Stimulated activated CD4-positive, alpha-beta T cell treated with anti-CD3 and anti-CD28 coated beads, TNF-alpha, amount 100 ng/mL, for 1 hour (primary cell): ENCODE results near the gene RAB22A.
"Not testable (repeated sequence)": the region's sequence is repeated elsewhere in the genome, so short reads cannot be mapped to it uniquely, and the experiment has no call there.

ENCODE experiments used
- DNase-seq, 3 donors: peaks; one replicate each; pipeline ENCODE4 v3.0.0-alpha.2; 2020; ENCODE audit warnings: low read depth in 3 of 3, low spot score in 1 of 3

Gene RAB22A

GRCh38 chr20:58342104-58342945 is 32.8 kb downstream of the RAB22A start:
- no peak for DNase-seq

- DNase-seq, result no peak
These were observed 35.2 kb downstream of the RAB22A start for GRCh38 chr20:58344741-58345140.

GRCh38 chr20:58349570-58349969 is 40.1 kb downstream of the RAB22A start:
- DNase-seq, result no peak

DNA sequence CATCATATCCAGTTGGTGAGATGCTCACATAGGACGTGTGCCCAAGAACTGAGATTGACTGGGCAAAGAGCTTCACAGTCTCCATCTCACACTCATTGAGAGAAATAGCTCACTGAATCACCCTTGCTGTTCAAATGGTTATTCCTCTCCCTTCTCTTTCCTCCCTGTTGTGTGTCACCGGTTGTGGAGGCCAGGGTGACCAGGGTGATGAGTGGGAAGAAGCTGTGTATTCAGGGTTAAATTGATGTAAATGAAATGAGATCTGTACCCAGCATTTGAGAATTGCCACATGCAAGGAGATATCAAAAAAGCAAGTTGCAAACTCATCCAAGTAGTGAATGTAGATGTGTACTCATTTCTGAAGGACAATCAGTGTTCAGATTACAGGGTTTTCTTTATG is 43.0 kb downstream of the RAB22A start:
- DNase-seq, result no peak

DNA sequence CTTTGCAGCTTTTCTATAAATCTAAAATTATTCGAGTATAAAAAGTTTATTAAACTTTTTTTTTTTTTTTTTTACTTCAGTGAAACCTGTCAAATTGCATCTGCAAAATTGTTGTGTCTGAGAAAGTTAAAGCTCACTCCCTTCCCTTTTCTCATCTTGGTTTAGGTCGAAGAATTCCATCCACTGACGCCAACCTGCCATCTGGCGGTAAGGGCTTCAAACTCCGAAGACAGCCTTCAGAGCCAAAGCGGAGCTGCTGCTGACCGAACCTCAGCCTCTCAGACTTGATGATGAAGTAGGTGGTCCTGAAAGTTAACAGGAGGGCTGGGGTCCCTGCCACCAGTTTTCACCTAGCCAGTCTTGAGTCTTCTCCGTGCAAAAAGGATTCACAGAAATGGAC is 49.9 kb downstream of the RAB22A start:
- no peak for DNase-seq

- DNase-seq, result no peak
These were observed 51.4 kb downstream of the RAB22A start for GRCh38 chr20:58360936-58361335.

GRCh38 chr20:58361481-58362205 is 52.1 kb downstream of the RAB22A start:
- DNase-seq, result no peak

DNA sequence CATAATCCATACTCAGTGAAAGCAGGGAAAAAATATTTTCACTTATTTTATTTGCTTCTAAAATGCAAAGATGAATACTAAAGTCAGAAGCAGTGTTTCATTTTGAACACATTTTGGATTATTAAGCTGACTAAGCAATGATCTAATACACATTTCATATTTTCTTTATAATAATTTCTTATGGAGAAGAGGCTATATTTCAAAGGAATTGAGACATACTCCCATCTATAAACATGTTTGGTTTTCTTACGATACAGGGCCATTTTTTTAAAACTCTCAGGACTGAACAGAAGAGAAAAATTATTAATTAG is 52.6 kb downstream of the RAB22A start:
- DNase-seq, result no peak

GRCh38 chr20:58362970-58363369 is 53.5 kb downstream of the RAB22A start:
- DNase-seq, result no peak

DNA sequence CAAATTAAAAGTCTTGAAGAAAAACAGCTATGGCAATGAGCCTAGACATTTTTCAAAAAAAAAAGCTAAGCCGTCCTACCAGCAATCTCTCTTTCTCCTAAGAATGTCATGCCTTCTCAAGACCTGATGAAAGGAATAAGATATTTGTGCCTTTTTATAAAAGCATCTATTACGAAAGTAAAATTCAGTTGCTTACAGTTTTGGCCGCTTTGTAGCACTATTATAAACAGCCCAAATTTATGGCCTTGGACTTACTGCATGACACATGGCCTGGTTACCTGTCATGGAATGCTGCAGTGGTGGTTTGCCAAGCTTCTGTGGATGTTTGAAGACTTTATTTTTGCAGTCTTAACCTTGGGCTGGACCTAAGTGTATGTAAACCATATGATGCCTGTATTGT is 57.4 kb downstream of the RAB22A start:
- DNase-seq, result no peak

GRCh38 chr20:58372806-58373205 is 63.3 kb downstream of the RAB22A start:
- DNase-seq, result no peak

- DNase-seq, result not testable (repeated sequence)
These were observed 63.8 kb downstream of the RAB22A start for GRCh38 chr20:58373296-58373695.

- no peak for DNase-seq
These were observed 64.7 kb downstream of the RAB22A start for GRCh38 chr20:58374027-58374850.

DNA sequence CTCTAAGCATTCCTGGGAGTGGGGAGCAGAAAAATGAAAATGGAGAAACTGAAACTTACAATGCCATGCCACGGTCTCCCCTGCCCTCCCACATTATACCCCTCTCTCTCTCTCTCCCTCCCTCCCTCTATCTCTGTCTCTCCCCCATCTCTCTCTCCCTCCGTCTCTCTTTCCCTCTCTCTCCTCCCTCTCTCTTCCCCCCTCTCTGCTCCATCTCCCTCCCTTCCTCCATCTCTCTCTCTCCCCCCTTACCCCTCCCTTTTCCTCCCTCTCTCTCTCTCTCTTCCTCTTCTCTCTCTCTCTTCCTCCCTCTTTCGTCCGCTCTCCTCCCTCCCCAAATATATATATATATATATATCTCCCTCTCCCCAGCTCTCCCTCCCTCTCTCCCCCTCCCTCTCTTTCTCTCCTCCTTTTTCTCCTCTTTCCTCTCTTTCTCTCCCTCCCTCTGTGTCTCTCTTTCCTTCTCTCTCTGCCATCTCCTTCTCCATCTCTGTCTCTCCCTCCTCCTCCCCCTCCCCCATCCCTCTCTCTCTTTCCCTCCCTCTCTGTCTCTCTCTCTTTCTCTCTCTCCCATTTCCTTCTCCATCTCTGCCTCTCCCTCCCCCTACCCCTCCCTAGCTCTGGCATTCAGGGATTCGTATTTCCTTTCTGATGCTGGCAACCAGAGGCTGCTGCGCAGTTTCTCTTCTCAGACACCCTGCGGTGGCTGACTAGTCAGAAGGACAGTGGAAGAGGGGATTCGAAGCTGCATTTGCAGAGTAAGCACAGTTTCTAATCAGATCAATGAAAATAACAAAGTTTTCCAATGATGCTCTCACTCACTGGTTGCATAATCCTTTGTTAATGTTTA is 65.6 kb downstream of the RAB22A start:
- no peak for DNase-seq

DNA sequence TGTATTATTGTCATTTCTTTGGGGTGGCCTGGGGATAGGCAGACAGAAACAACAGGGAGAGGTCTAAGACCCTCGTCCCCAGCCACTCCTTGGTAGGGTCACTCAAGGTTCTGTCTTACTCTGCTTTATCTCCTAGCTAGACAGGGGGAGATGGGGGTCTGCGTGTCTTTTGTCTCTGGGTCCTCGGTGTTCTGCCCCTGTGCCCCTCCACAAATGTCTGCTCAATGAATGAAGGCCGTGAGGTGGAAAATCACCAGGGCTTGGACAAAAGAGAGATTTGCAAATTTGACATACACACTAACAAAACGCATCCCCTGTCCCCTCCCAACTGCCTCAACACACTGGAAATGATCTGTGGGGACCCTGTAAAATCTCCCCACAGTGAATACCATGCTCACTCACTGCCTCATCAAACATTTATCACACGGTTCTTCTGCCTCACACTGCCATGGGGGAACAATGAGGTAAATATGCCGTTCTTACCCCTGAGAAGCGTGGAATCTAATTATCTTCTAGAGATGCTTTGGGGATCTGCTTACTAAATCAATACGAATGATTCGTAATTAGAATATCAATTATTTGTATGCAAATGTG is 66.3 kb downstream of the RAB22A start:
- no peak for DNase-seq

DNA sequence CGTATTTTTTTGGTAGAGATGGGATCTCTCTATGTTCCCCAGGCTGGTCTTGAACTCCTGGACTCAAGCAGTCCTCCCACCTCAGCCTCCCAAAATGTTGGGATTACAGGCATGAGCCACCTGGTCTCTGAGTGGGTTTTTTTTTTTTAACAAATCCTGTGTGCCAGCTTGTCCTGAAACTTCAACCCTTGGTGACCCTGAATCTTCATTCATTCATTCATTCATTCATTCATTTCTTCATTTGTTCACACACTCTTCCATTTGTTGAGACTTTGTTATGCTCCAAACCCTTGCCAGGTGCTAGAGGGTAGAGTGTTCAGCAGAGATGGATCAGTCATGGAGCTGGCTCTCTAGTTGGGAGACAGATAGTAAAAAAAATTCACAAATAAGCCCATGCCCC is 67.5 kb downstream of the RAB22A start:
- DNase-seq, result no peak

GRCh38 chr20:58377766-58378401 is 68.4 kb downstream of the RAB22A start:
- DNase-seq, result no peak

DNA sequence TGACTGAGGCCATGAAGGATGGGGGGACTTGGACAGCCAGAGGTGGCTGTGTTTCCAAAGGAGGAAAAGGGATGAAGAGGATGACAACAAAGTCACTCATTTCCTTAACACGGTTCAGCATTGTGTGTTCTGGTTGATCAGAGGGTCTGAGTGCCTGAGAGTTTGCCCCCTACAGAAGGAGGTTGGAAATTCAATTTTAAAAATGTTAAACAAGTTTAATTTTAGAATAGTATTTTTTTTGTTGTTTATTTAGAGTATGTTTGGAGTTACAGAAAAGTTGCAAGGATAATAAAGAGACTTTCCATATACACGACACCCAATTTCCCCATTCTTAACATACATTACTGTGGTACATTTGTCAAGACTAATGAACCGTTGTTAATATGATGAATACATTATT is 69.2 kb downstream of the RAB22A start:
- DNase-seq, result no peak

DNA sequence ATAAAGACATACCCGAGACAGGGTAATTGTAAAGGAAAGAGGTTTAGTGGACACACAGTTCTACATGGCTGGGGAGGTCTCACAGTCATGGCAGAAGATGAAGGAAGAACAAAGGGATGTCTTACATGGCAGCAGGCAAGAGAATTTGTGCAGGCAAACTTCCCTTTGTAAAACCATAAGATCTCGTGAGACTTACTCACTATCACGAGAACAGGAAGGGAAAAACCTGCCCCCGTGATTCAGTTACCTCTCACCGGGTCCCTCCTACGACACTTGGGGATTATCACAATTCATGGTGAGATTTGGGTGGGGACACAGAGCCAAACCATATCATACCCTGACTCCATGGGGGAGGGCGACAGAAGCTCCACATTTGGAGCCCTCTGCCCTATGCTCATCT is 72.1 kb downstream of the RAB22A start:
- no peak for DNase-seq

GRCh38 chr20:58382096-58382495 is 72.6 kb downstream of the RAB22A start:
- DNase-seq, result no peak
